ENCODE results near the gene DHDDS.
"Not testable (repeated sequence)": the region's sequence is repeated elsewhere in the genome, so short reads cannot be mapped to it uniquely, and the experiment has no call there.

Gene DHDDS, protein sequence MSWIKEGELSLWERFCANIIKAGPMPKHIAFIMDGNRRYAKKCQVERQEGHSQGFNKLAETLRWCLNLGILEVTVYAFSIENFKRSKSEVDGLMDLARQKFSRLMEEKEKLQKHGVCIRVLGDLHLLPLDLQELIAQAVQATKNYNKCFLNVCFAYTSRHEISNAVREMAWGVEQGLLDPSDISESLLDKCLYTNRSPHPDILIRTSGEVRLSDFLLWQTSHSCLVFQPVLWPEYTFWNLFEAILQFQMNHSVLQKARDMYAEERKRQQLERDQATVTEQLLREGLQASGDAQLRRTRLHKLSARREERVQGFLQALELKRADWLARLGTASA

DNA sequence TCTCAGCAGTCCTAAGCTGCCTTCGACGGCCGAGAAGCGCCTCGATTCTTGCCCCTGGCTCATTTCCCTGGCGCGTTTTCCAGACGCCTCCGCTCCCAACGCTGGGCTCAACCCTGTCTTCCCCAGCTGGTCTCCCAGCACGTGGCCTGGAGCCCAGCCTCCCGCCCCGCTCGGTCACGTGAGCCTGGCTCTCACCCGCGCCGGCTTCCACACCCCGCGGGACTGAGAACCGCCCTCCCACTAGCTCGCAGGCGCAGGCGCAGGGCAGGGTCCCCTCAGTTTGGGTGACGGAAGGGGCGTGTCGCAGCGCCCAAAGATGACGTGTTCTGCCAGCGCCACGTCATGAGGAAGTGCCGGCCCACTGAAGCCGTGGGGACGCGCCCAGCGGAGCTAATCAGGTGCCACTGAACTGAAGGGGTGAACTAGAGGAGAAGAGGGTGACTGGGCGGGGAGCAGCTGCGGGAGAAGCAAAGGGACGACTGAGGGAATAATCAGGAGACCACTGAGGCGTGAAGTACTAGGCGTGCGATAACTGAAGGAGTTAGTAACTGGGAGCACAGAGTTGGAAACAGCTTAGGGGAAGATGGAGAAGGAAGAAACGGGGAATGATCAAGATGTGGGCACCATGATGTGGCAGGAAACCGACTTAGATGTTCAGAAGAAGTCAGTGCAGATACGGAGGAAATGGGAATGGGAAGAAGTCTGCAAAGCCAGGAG is at the start of gene DHDDS:
Gene DHDDS (plus strand): TSS at position 343 of the 717 bp plus-strand sequence. CDS start 625 bp downstream, outside the sequence.
- peak; percentile 95 for DNase-seq (ENCODE audit: low read depth in 2 of 2)

DNA sequence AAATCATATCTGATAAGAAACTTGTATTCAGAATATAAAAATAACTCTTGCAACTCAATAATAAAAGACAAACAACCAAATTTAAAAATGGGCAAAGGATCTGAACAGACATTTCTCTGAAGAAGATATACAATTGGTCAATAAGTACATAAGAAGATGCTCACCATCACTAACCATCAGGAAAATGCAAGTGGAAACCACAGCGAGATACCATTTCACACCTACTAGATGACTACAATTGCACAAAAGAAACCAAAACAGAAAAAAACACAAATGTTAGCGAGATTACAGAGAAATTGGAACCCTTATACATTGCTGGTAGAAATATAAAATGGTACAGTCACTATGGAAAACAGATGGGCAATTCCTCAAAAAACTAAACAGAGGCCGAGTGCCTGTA is 48.0 kb upstream of the DHDDS start:
- DNase-seq (ENCODE audit: low read depth in 2 of 2) = no peak

DNA sequence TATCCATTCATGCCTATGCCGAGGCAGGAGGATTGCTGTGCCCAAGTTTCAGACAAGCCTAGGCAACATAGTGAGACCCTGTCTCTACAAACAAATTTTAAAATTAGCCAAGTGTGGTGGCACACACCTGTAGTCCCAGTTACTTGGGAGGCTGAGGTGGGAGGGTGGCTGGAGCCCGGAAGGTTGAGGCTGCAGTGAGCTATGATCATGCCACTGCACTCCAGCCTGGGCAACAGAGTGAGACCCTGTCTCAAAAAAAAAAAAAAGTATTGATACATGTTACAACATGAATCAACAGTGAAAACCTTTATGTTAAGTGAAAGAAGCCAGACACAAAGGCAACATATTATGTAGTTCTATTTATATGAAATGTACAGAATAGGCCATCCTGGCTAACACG is 47.1 kb upstream of the DHDDS start:
- not testable (repeated sequence) for DNase-seq (ENCODE audit: low read depth in 2 of 2)

DNA sequence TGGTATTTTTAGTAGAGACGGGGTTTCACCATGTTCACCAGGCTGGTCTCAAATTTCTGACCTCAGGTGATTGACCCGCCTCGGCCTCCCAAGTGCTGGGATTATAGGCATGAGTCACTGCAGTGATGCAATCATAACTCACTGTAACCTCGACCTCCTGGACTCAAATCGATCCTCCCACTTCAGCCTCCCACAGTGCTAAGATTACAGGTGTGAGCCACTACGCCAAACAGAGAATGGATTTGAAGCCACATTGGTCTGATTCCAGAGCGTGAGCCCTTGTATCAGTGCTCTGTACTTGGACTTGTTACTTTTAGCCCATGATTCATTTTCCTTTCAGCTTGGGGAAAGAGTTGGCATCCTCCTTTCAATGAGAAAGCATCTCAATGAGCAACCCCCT is 44.7 kb upstream of the DHDDS start:
- DNase-seq (ENCODE audit: low read depth in 2 of 2) = no peak

DNA sequence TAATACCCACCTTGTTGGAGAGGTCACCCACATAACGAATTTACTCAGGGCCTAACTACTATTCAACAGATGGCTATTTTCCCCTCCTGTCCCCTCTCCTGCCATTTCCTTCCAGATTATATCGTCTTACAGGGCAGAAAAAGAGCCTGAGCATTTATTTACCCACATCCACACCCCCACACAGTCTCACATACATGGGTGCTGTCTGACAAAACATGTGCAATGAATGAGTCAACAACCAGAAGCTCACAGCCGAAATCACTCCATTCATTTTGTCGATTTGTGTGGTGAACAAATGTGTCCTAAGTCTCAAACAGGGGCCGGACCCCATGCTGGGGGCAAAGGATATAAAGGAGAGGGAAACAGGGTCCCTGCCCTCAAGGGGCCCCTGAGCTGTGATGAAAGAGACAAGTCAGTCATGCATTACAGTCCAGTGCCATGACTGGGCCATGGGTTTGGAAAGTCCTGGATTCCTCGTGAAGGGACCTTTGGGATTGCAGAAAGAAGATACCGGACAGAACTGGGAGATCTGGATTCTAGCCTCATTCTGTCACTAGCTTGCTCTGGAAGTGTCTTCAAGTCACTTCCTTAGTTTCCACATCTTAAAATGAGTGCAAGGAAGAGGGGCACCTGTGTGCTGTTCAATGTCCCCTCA is 43.2 kb upstream of the DHDDS start:
- DNase-seq (ENCODE audit: low read depth in 2 of 2) = no peak

DNA sequence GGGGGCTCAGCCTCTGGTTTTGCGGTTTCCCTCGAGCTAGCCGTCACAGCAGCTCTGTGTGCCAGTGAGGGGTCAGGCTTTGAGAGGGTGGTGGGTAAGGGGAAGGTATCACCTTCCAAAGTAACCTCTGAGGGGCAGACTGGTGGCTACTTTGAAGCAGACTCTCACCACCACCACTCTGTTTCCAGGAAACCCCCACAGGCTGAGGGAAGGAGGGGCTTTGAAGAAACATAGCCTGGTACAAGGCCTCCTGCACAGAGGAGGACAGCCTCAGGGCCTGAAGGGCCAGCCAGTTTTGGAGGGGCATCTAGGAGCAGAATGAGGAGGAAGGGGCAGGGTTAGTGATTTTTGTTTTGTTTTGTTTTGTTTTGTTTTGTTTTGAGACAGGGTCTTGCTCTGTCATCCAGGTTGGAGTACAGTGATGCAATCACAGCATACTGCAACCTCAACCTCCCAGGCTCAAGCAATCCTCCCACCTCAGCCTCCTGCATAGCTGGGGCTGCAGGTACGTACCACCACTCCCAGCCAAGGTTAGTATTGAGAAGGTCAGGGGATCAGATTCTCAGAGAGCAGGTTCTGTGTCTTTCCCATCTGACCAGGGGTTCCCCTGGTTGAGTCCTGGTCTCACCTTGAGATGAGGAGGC is 42.4 kb upstream of the DHDDS start:
- no peak for DNase-seq (ENCODE audit: low read depth in 2 of 2)

DNA sequence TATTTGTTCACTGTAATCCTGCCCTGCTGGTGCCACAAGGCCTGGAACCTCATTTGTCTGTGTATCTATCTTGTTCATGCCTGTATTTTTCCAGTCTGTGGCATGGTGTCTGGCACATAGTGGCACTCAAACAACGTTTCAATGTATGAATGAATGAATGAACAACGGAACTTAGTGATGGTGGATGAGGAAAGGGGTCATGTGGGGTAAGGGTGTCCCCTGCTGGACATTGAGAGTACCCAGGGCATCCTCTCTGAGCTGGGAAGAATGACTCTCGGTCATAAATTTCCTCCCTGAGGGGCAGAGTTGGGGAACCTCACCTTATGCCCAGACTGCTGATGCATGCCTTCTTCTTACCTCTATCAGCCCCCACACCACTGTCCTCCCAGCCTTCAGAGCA is 40.7 kb upstream of the DHDDS start:
- no peak for DNase-seq (ENCODE audit: low read depth in 2 of 2)

DNA sequence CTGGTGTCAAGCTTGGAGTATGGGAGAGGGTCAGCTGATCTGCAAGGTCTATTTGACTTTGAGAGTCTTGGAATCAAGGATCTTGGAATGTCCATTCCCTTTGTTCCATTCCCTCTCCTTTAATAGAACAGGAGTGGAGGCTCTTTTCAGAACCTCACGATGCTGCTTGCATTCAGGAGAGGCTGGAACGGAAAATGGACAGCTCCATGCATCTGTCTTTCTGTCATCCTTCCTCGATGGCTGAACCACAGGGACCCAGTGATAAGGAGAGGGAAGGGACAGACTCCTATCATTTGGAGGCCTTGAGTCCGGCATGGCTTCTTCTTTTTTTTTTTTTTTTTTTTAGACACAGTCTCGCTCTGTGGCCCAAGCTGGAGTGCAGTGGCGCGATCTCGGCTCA is 36.4 kb upstream of the DHDDS start:
- no peak for DNase-seq (ENCODE audit: low read depth in 2 of 2)

DNA sequence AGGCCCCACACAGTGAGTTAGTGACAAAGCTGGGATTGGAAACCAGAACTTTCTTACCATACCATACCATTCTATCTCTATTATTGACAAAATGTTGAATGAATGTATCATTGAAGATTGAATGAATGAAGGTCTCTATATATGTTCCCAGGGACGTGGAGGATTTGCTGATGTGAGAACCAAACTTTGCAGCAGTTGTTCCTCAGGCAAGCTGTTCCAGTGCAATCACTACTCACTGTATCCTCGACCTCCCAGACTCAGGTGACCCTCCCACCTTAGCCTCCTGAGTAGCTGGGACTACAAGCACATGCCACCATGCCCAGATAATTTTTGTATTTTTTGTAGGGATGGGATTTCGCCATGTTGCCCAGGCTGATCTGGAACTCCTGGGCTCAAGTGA is 33.1 kb upstream of the DHDDS start:
- DNase-seq (ENCODE audit: low read depth in 2 of 2) = no peak

DNA sequence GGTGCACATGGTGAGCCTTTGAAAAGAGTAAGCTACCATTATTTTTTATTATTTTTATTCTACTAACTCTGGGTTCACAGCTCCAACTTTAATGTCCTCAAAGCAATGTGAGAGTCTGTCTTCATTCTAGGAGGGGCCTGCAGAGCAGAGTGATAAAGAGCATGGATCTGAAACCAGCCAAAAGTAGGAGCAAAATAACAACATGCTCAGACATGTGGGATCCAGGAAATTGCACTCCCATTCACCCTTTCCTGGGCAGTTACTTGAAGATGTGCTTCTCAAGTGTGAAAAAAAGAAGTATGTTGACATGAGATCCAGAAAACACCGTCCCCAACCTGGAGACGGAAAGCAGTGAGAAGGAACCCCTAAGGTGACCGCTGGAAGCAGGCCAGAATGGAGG is 30.2 kb upstream of the DHDDS start:
- no peak for DNase-seq (ENCODE audit: low read depth in 2 of 2)

DNA sequence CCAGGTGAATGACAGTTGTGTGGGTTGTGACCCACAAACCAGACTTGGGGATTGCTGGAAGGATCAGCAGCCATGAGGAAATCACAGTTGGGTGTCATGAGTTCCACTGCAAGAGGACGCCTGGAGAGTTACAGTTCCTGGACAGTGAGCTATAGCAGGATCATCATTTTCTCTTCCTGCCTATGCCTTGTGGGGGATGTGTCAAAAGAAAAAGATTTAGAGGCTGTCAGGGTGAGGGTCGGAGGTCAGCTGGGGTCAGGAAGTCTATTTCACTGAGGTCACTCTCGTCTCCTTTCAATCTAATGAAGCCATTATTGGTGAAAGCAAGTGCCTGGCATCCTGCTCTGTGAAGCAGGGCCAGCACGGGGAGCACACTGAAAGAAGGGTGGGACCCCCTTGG is 28.5 kb upstream of the DHDDS start:
- DNase-seq (ENCODE audit: low read depth in 2 of 2) = no peak

DNA sequence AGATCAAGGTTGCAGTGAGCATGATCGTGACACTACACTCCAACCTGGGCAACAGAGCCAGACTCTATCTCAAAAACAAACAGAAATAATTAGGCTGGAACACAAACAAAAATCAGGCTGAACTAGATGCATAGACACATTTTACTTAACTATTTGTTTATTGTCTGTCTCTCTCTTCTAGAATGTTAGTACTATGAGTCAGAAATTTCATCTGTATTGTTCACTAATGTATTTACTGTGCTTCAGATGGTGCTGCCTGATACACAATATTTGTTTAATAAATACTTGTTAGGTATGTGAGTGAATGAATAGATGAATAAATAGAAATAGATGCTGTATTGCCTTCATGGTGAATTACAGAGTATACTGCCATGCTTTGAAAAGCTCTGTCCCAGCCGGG is 27.5 kb upstream of the DHDDS start:
- no peak for DNase-seq (ENCODE audit: low read depth in 2 of 2)

DNA sequence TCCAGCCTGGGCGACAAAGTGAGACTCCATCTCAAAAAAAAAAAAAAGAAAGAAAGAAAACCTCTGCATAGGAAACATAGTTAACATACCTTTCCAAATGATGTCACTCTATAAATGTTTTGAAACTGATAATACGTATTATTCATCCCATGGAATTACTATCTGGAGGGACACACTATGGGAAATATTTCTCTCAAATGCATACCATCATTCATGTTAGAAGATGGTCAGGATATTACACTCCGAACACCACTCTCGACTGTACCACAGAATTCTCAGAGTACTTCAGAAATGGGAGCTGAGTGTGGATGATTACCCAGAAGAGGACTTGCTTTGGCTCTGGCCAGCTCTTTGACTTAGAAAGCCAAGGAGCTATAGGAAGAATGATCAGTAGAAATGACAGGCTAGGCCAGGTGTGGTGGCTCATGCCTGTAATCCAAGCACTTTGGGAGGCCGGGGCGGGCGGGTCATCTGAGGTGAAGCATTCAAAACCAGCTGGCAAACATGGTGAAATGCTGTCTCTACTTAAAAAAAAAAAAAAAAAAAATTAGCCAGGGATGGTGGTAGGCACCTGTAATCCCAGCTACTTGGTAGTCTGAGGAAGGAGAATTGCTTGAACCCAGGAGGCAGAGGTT is 26.7 kb upstream of the DHDDS start:
- peak; percentile 19 to 24 for DNase-seq (ENCODE audit: low read depth in 2 of 2)

DNA sequence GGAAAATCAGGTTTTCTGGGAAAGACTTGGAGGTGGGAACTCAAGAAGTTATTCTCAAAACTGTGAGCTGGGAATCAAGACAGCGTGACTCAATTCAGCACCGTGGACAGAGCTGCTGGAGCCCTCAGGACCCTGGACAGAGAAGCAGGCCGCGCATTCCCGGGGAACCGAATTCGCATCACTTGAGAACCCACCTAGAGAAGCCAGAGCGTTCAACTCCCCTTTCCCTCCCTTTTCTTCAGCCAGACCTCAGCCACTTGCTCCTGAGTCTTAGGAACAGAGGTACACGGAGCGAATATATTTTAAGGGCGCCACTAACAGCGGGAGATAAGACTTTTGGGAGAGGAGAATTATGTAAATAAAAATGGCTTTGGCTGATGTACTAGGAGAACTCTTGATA is 23.5 kb upstream of the DHDDS start:
- peak in 1 of 2 experiments; percentile 29 for DNase-seq (ENCODE audit: low read depth in 2 of 2)

DNA sequence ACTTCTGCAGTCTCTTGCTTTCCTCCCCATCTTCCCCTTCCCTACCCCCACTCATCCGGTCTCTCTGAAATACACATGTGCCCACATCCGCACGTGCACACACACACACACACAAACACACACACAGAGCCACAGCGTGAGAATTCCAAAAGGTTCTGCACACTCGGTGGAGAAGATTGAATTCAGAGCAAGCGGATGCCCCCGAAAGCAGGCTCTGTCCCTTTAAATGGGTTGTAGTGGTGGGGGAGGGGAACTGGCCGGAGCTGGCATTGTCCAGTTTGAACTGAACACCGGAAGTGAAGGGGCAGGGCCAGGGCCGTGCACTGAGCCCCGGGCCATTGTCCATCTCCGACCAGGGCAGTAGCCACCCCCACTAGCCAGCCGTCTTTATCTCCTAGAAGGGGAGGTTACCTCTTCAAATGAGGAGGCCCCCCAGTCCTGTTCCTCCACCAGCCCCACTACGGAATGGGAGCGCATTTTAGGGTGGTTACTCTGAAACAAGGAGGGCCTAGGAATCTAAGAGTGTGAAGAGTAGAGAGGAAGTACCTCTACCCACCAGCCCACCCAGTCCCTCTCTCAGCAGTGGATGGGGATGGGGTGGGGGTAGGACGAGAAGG is 22.8 kb upstream of the DHDDS start:
- no peak for DNase-seq (ENCODE audit: low read depth in 2 of 2)

DNA sequence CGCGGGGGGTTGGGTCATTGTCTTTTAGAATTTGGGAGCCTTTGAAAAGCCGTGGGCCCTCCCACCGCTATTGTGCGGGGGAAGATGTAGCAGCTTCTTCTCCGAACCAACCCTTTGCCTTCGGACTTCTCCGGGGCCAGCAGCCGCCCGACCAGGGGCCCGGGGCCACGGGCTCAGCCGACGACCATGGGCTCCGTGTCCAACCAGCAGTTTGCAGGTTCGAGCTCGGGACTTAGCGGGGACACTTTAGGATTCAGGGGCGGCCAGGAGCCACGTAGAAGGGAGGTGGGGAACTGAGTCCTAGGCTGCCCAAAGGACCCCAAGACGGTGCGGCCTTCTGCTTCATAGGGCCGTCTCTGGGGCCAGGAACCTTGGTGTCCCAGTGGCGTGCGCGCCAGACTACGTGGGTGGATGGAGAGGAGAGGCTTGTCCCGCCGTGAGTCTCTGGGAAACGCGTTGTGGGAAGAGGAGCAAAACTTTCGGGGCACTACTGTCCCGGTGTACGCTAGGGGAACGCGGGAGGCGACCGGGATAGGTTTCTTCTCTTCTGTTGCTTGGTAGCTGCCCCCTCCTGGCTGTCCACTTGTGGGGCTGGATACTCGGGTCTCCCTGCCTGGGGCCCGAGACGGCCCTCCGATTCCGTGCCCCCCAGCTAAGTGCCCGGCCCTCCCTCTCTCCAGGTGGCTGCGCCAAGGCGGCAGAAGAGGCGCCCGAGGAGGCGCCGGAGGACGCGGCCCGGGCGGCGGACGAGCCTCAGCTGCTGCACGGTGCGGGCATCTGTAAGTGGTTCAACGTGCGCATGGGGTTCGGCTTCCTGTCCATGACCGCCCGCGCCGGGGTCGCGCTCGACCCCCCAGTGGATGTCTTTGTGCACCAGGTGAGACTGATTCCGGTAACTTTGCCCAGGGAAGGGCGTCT is 21.2 kb upstream of the DHDDS start, which contains the start of gene LIN28A:
Gene LIN28A (plus strand): TSS at position 112 of the 918 bp plus-strand sequence. CDS start 75 bp downstream, at position 187.
- DNase-seq (ENCODE audit: low read depth in 2 of 2) = no peak

DNA sequence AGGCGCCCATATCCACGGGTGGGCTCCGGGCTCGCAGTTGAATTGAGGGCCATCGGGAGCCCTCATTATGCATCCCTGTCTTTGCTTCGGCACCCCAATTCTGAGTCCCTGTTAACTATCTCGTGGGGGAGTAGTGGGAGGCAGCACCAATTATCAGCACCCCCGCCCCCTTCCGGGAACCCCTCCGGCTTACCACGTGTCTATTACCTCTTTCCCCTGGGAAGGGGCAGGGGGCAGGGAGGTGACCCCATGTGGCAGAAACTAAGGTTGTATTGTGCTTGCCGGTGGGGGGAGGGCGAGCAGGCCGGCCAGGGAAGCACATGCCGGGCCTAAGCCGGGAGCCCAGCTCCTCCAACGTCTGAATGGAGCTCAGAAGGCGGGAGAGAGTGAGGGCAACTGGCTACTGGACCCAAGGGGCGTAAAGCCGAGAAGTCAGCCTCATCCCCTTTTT is 20.5 kb upstream of the DHDDS start:
- no peak for DNase-seq (ENCODE audit: low read depth in 2 of 2)

DNA sequence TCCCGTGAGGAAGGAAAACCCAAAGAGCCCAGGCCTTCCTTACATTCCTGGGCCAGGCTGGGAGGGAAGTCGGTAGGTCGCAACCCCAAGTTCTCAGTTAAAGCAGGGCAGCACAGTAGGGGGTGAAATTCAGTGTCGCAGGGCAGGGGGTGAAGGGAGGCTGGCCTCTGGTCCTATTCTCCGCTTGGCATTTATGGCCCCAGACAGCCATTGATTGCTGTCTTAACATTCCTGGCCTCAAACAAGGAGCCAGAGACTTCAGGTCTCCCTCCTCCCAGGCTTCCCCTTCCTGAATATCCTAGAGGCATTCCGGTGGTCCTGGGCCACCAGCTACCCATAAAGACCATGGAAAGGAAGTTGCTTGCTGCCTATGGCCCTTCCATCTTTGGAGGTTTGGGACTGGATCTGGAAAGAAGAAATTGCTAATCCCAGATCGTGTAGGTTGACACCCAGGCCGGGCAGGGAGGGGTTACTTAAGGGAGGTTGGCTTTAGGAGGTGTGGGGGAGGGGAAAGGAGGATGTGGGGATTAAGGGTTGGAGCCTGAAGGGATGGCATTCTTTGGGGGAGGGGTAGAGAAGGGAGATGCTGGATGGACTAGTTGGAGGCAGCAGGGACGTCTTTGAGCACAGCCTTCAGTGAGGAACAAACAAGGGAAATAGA is 19.8 kb upstream of the DHDDS start:
- DNase-seq (ENCODE audit: low read depth in 2 of 2) = no peak

DNA sequence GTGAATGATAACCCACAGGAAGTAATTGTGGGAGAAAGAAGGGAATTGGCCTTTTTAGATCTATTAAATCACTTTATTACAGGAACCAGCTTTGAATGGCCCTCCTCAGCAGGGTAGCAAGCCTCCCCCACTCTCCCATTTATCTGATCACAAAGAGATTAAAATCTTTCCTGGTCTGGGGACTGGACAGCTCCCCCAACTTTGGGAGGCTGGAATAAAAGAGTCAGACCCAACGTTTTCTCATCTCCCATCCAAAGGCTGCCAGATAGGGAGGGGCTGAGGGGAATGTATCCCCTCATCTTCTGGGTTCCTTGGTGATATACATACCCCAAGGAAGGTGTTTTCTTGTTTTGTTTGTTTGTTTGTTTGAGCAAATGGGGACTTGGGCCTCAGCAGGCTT is 19.1 kb upstream of the DHDDS start:
- no peak for DNase-seq (ENCODE audit: low read depth in 2 of 2)
